Umbilical cord (tissue), 2 donors: ENCODE data around the gene CHKA. TPM values are rescaled to one million over a fixed set of nuclear protein-coding genes. Genes with fewer than 3 reads are reported as not detected.

ENCODE experiments used
- DNase-seq: peaks from one replicate; pipeline ENCODE4 v3.0.0-alpha.2; 2015; ENCODE audit warnings: low spot score
- total RNA-seq: library from RNA; depleted of rRNA; stranded (reverse); fragments of >200 nt; gene quantifications from one replicate; pipeline ENCODE4 v1.2.3, GENCODE V29; 2014; ENCODE audit warnings: low replicate concordance; ENCODE audit not compliant: insufficient read depth

Gene CHKA
- total RNA-seq, 1 donor from 2014 or later: 6.7 TPM

GRCh38 chr11:68074584-68075352 lies 46.4 kb downstream of the CHKA start:
- DNase-seq: no peak

- DNase-seq: no peak
Measured at GRCh38 chr11:68071281-68072048, 49.7 kb downstream of the CHKA start.

- DNase-seq: no peak
Measured at GRCh38 chr11:68067991-68068390, 53.2 kb downstream of the CHKA start.

- no peak for DNase-seq
Measured at GRCh38 chr11:68066742-68067141, 54.4 kb downstream of the CHKA start.

GRCh38 chr11:68065841-68066240 lies 55.3 kb downstream of the CHKA start:
- no peak for DNase-seq

GRCh38 chr11:68064926-68065325 lies 56.3 kb downstream of the CHKA start:
- DNase-seq: no peak

- no peak for DNase-seq
Measured at GRCh38 chr11:68061508-68061907, 59.7 kb downstream of the CHKA start.

GRCh38 chr11:68057807-68058206 lies 63.4 kb downstream of the CHKA start:
- DNase-seq: no peak

GRCh38 chr11:68056317-68057285 lies 64.6 kb downstream of the CHKA start:
- no peak for DNase-seq

GRCh38 chr11:68053981-68054812 lies 67.0 kb downstream of the CHKA start:
- DNase-seq: no peak

GRCh38 chr11:68053117-68053516 lies 68.1 kb downstream of the CHKA start:
- no peak for DNase-seq

- no peak for DNase-seq
Measured at GRCh38 chr11:68052137-68052873, 68.9 kb downstream of the CHKA start.

GRCh38 chr11:68051191-68052136 lies 69.7 kb downstream of the CHKA start:
- DNase-seq: no peak

GRCh38 chr11:68050371-68050841 lies 70.8 kb downstream of the CHKA start:
- DNase-seq: no peak

GRCh38 chr11:68049509-68050370 lies 71.4 kb downstream of the CHKA start:
- DNase-seq: no peak

- no peak for DNase-seq
Measured at GRCh38 chr11:68048681-68049508, 72.3 kb downstream of the CHKA start.
